Left colon (tissue), 2 donors: Measurements from ENCODE around the gene KCND3. TPM values are rescaled to one million over a fixed set of nuclear protein-coding genes. Genes with fewer than 3 reads are reported as not detected.

ENCODE experiments used
- ATAC-seq: fragments of 200-7000 bp; cut with Tn5 transposase; one replicate; pipeline ENCODE4 v1.9.1; 2020; ENCODE audit warnings: mild to moderate bottlenecking, moderate library complexity
- DNase-seq, 2 donors: peaks; one replicate each; pipeline ENCODE4 v3.0.0-alpha.2; 2020
- intact Hi-C, 2 donors: fragments of 100-400 bp; cut with DNase I in 1 of 2; cut with micrococcal nuclease in 1 of 2; formaldehyde crosslinking; loops; one replicate each; pipeline versions ENCODE4 v1.11.2 to v1.14.0; 2022; cut with DNase I, micrococcal nuclease
- total RNA-seq, 2 donors: library from RNA; stranded (reverse); fragmentation: NEBNext Ultra II Directional; extraction: Animal tissue kit (Norgen Biotek cat#: 25700); gene quantifications; one replicate each; pipeline ENCODE4 v1.2.1, GENCODE V29; 2021
- donor health status: DM: no; HTN: no; CAD: no.
- donor health status: DM: yes; HTN: yes; CAD: no.

KCND3 gene
- total RNA-seq, 2 donors from 2014 or later: 1.0 to 3.0 TPM

DNA sequence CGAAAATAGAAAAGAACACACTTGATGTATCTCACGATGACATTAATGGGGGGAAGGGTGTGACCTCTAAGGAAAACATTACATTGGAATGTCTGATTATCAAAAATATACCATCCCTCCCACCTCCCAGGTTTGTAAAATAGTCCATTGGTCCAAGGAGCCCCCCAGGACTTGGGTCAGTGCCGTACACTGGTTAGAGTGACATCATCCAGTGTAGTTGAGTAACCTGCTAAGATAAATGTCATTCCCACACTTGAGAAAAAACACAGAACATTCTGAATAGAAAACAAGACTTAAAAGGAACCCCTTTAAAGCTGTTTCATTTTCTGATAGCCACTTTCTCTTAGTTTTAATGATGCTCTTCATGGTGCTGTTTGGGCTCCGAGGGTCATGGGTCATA, 218.6 kb downstream of the KCND3 start:
- DNase-seq: no peak
- intact Hi-C loops: loop anchor here in 1 of 2 donors (5.0 kb wide), 1 partner anchor 289 kb away; no protein-coding TSS in a partner anchor
- no peak for ATAC-seq

DNA sequence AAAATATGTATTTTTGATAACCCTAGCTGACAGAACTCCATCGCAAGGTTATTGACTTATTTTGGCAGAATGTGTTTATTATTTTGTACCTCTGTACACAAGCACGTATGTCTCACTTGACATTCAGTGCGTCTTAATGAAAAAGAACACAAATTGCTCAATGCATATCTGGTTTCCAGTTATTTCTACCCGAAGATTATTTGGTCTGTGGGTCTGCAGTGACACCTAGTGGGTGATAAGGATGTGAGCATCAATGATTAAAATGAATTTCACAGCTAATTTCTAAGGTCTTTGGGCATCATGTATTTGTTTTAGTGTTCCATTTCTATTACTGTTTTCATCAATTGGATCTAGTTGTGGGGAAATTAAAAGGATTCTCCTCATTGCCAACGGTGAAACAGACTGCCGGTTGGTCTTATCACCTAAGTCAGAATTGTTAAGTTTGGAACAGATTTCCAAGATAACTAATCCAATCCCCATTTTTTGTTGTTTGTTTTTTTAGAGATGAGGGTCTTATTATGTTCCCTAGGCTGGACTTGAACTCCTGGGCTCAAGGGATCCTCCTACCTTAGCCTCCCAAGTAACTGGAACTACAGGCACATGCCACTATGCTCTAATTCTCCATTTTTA, 219.8 kb downstream of the KCND3 start:
- intact Hi-C loops: loop anchor here in 1 of 2 donors (5.0 to 10.0 kb wide), 3 partner anchors 55 to 545 kb away; partner anchors contain the start of gene CHI3L2
- peak in 1 of 2 donors; percentile 23 for DNase-seq

GRCh38 chr1:111768625-111769024, 220.8 kb downstream of the KCND3 start:
- intact Hi-C loops: loop anchor here in 1 of 2 donors (10.0 kb wide), 2 partner anchors 54 to 544 kb away; partner anchors contain the start of gene CHI3L2
- no peak for ATAC-seq
- no peak for DNase-seq

More for the DNA sequence above, 219.8 kb downstream of the KCND3 start:
- ATAC-seq: peak; percentile 44

GRCh38 chr1:111768023-111768422, 221.4 kb downstream of the KCND3 start:
- intact Hi-C loops: loop anchor here in 1 of 2 donors (10.0 kb wide), 2 partner anchors 53 to 543 kb away; partner anchors contain the start of gene CHI3L2

GRCh38 chr1:111762332-111762731, 227.1 kb downstream of the KCND3 start:
- DNase-seq (no peak), ATAC-seq (no peak)
- intact Hi-C loops: loop anchor here in 1 of 2 donors (10.0 kb wide), 2 partner anchors 48 to 538 kb away; partner anchors contain the start of gene CHI3L2

More at GRCh38 chr1:111768023-111768422, 221.4 kb downstream of the KCND3 start:
- ATAC-seq (no peak), DNase-seq (no peak)

- no peak for ATAC-seq
- intact Hi-C loops: loop anchor here in 1 of 2 donors (10.0 kb wide), 2 partner anchors 47 to 537 kb away; partner anchors contain the start of gene CHI3L2
- no peak for DNase-seq
Measured at GRCh38 chr1:111761717-111762116, 227.8 kb downstream of the KCND3 start.

DNA sequence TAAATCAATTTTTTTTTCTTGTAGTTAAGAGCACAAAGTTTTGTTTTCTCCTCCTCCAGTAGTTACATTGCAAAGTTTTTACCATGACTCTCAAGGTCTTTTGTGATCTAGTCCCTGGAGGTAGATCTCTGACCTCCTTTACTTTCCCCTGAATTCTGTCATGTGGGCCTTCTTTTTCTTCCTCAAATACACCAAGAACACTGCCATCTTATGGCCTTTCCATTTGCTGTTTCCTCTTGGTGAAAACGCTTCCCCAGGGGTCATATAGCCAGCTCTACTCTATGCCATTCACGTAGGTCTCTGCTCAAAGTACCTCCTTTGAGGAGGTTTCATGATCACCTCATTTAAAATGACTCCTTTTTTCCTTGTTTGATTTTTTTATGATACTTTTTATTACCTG, 231.1 kb downstream of the KCND3 start:
- intact Hi-C loops: no loop called here
- ATAC-seq (peak; percentile 38), DNase-seq (no peak)

GRCh38 chr1:111756124-111756513, 233.3 kb downstream of the KCND3 start:
- DNase-seq: no peak
- intact Hi-C loops: no loop called here
- peak; percentile 21 for ATAC-seq

DNA sequence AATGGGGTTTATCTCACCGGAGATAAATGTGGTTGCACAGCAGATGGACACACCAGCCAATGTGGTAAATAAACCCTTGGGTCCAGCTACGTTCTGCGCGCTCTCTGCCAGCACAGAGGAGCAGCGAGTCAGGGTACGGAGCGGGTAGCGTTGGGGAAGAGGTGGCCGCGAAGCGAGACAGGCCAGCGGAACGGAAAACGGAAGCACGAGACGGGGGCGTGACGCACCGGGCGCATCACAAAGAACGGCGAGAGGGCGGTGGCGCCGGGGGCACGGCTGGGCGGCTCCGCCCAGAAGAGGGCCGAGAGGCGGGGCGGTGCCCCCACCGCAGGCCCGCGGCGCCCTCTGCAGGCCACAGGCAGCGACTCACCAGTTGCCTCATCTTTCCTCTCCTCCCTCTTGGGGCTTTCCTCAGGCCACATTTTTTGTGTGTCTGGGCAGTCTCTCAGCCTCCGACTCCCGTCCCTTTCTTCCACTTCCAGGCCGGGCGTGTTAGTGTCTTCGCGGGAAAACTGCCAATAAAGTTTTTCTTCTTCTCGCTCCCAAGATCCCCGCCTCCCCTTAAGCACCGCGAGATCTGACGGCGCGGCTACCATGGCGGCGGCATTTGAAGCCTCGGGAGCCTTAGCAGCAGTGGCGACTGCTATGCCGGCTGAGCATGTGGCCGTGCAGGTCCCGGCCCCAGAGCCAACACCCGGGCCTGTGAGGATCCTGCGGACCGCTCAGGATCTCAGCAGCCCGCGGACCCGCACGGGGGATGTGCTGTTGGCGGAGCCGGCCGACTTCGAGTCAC, 233.9 kb downstream of the KCND3 start, which contains the start of gene DDX20:
Gene DDX20 (plus strand): TSS at position 571 of the 793 bp plus-strand sequence. CDS start 24 bp downstream, at position 595.
- intact Hi-C loops: no loop called here
- ATAC-seq (peak; percentile 93), DNase-seq (peak; percentile 92 to 95)

DNA sequence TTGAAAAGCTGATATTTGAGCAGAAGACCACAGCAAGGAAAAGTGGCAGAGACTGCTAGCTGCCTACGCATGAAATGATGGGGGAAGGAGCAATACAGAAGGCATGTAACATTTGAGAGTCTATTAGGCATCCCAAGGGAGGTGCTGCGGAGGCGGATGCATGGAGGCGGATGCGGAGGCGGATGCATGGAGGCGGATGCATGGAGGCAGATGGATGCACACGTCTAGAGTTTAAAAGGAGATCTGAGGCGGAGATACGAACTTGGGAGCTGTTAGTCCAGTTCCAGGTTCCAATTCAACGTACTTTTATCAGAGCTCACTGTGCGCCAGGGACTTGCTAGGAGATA, 234.5 kb downstream of the KCND3 start:
- intact Hi-C loops: no loop called here
- DNase-seq: peak in 1 of 2 donors; percentile 65
- ATAC-seq: peak; percentile 39

DNA sequence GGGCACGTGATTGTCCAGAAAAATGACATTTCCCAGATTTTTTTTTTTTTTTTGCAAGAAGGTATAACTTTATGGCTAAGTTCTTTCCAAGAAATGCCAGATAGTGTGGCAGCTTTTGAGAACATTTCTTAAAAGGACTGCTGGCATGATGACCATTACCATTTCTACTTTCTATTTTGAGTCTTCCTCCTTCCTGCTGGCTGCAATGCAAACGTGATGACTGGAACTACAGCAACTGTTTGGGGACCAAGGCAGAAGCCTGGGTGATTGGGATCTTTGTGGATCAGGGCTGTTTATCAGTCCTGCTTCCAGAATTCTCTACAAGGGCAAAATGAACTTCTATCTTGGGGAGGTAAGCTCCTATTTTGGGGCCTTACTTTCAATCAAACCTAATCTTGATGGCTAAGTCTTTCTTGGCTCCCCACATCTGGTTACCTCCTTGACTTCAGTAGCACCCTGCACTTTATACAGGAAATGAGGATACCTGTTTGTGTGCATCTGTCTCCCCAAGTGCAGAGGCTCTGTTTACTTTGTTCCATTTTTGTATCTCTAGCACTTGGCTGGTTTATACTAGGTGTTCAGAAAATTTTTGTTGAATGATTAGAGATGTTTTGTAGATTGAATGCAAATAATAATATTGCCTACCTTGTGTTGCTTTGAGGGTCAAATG, 237.4 kb downstream of the KCND3 start:
- ATAC-seq: no peak
- intact Hi-C loops: no loop called here

GRCh38 chr1:111750856-111751255, 238.6 kb downstream of the KCND3 start:
- intact Hi-C loops: no loop called here

More for the DNA sequence above, 237.4 kb downstream of the KCND3 start:
- no peak for DNase-seq

GRCh38 chr1:111749628-111750027, 239.8 kb downstream of the KCND3 start:
- ATAC-seq: no peak
- intact Hi-C loops: loop anchor here in 1 of 2 donors (10.0 kb wide), 1 partner anchor 95 kb away; no protein-coding TSS in a partner anchor
- no peak for DNase-seq

More at GRCh38 chr1:111750856-111751255, 238.6 kb downstream of the KCND3 start:
- no peak for ATAC-seq
- no peak for DNase-seq

DNA sequence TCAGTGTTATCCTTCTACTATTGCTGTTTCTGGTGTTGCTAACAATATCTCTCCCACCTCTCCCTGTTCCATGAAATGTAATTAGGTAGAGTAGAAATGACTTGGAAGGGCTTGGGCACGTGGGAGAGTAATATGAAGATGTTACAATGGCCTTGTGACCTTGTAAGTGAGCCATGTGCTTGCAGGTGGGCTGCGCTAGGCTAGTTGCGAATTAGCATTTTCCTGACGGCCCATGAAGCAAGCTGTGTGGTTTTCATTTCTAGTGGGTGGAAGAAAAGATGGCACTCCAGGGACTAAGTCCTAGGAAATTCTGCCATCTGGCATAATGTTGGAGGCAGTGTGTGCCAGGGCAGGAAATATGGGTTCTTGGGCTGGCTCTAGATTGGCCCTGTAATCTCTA, 241.5 kb downstream of the KCND3 start:
- DNase-seq: no peak
- intact Hi-C loops: loop anchor here in 1 of 2 donors (10.0 kb wide), 1 partner anchor 93 kb away; no protein-coding TSS in a partner anchor
- no peak for ATAC-seq

- ATAC-seq: peak; percentile 95
- DNase-seq: peak; percentile 63 to 80
- intact Hi-C loops: loop anchor here in 1 of 2 donors (10.0 kb wide), 1 partner anchor 93 kb away; no protein-coding TSS in a partner anchor
Measured at GRCh38 chr1:111747282-111747734, 242.2 kb downstream of the KCND3 start.

DNA sequence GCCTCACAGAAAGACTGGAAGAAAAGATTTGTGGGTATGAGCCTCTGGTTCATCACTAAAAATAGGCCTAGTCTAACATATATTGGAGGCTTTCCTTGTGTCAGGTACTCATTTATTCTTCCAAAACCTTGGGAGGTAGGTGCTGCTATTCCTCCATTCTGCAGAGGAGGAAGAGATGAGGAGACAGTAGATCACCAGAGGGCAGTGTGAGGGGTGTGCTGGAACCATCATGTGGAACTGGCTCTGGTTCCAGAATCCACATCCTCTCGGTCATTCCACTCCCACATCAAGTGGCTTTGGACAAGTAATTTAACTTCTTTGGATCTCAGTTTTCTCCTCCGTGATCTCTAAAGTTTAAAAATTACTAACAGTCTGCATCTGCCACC, 242.9 kb downstream of the KCND3 start:
- ATAC-seq: no peak
- intact Hi-C loops: loop anchor here in 1 of 2 donors (10.0 kb wide), 1 partner anchor 92 kb away; no protein-coding TSS in a partner anchor
- DNase-seq: no peak

DNA sequence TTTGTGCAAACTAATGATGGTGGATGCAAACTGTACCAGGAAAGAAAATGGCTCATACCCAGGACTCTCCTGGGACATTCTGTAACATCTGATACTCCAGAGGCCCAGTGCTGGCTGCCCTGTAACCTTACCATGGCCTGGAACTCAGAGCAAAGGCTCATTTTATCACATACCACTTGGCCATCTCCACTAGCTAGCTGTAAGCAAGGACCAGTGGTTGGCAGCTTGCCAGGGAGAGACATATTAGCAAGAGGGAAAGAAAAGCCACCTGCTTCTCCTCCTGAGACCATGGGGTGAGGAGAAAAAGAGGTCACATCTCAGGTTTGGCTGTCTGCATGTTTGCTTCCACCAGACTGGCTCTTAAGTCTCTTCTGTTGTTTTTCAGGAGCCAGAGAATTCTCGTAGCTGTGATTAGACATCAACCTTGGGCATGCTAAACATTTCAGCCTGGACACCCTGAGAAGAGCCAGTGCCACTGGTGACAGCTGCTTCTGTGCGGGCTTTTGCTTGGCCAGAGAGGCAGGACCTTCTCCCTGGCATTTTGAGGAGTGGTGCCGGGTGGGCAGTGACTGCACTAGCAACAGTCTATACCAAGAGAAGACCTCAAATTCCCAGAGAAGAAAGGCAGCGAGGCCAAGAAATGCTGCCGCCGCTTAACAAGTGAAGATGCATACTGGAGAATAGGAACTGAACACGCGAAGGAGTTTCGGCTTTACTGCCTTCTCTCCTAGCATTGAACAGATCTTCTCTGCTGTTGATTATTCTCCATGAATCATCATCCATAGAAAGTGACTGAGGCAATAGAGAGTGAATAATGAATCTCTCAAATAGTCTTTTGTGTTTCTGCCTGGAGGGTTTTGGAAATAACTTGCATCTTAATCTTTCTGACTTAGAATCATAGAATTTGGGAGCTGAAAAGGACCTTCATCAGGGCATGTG, 243.5 kb downstream of the KCND3 start:
- intact Hi-C loops: loop anchor here in 1 of 2 donors (10.0 kb wide), 1 partner anchor 91 kb away; no protein-coding TSS in a partner anchor
- ATAC-seq (no peak), DNase-seq (no peak)
